ENCODE measurements around the gene EEF2K.

DNA sequence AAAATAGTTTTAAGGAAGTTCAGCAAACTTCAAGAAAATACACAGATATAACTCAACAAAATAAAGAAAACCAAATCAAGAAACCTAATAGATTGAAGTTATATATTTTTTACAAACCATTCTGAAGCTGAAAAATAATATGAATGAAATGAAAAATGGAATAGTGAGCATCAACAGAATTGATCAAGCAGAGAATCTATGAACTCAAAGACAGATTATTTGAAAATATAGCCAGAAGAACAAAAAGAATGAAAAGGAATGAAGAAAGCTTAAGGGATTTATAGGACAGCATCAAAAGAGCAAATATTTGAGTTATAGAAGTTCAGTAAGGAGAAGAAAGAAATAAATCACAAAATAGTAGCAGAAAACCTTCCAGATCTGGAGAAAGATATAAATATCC lies 130.5 kb downstream of the EEF2K start:
- TF ChIP-seq REST (IDR thresholded peaks at IDR 0.05; ENCODE audit: insufficient read depth in 1 of 2, low read depth in 2 of 2, low read length in 2 of 2) (no peak), POLR2AphosphoS5 (IDR thresholded peaks at IDR 0.05; ENCODE audit: low read depth, low read length) (no peak), SIN3A (IDR thresholded peaks at IDR 0.05; ENCODE audit: borderline replicate concordance, insufficient read depth, low read length) (no peak), TAF1 (IDR thresholded peaks at IDR 0.05; ENCODE audit: borderline replicate concordance, insufficient read depth, low read length) (no peak), FOXP2 (optimal IDR thresholded peaks at IDR 0.05; ENCODE audit: borderline replicate concordance, extremely low read depth, extremely low read length, insufficient read depth) (no peak)
